Measurements from ENCODE around the gene HYI. TPM values are rescaled to one million over a fixed set of nuclear protein-coding genes. Genes with fewer than 3 reads are reported as not detected.

Gene HYI
- total and polyA plus RNA-seq, 10 donors = 23.2 to 67.2 (median 40.7) TPM

DNA sequence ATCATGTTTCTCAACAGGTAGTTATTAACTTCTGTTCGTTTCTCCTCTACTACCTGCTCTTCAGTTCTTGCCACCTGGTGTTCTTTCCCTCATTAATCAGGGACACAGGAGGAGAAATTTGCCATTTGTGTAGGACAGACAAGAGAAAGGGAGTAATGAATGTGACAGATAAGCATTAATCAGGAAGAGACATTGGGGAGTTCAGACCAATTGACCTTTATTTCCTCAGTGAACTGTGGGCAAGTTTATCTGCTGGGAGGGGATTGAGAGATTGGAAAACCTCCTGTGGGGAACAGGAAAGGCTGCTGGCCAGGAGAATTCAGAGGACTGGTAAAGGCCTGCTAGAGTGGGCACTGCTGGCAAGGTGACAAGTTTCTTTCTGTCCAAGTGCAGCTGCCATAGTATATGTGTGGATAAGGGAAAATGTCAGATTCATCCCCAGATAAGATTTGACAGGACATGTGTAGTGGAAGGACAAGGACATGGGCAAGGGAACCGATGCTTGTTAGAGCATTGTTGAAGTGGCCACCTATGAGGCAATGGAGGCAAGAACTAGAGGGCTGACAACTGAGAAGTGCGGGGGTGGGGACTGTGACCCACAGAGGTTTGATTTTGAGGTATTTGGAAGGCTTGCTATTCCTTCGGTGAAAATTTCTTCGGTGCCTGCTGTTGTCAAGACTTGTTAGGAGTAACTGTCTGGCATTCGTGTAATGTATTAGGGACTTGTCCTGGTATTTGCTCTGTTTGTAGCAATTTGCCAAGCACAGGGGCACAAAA, 51.5 kb downstream of the HYI start:
- Histone ChIP-seq H3K4me1 (peaks cover 0 to 24% (median 8%) of the 10 kb centered on the region in 6 donors), H3K27me3 (replicated peaks in 1 of 7) (no peaks in the 10 kb centered on the region), H3K4me3 (no peak overlapping the region), H3K27ac (peak overlapping the region in 1 of 8 donors; percentile 2), H3K36me3 (peaks cover 5 to 68% (median 43%) of the 10 kb centered on the region in 6 donors), H3K9me3 (no peaks in the 10 kb centered on the region)
- no peak for DNase-seq
- intact Hi-C loops (cut with DNase I; ENCODE audit: low total_unique reads) = no loop called here
- 77 to 84% (median 78%) methylated on average over 6 of the region's 6 CpGs for WGBS, 5 donors
- TF ChIP-seq, protein P1, sequence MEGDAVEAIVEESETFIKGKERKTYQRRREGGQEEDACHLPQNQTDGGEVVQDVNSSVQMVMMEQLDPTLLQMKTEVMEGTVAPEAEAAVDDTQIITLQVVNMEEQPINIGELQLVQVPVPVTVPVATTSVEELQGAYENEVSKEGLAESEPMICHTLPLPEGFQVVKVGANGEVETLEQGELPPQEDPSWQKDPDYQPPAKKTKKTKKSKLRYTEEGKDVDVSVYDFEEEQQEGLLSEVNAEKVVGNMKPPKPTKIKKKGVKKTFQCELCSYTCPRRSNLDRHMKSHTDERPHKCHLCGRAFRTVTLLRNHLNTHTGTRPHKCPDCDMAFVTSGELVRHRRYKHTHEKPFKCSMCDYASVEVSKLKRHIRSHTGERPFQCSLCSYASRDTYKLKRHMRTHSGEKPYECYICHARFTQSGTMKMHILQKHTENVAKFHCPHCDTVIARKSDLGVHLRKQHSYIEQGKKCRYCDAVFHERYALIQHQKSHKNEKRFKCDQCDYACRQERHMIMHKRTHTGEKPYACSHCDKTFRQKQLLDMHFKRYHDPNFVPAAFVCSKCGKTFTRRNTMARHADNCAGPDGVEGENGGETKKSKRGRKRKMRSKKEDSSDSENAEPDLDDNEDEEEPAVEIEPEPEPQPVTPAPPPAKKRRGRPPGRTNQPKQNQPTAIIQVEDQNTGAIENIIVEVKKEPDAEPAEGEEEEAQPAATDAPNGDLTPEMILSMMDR (IDR thresholded peaks at IDR 0.05 in 8 of 11, conservative IDR thresholded peaks at IDR 0.05 in 3 of 11) = no peak
- TF ChIP-seq POLR2AphosphoS5 (IDR thresholded peaks at IDR 0.05) (no peak), POLR2A (IDR thresholded peaks at IDR 0.05) (no peak)

Small RNA genes within 50 kb of the gene (microRNA-seq; reads per million reads assigned to microRNA genes)
- gene MIR6735 = 0.36 to 2.1 (median 0.85) reads per million in 3 donors

Small RNA genes within 50 kb of the gene (small RNA-seq; reads per million reads assigned to genes)
- gene MIR6735 = 0 reads per million in 4 donors

Other genes with a start within 250 kb of the HYI start
- gene TMEM125, start 183.9 kb downstream of the HYI start, total RNA-seq = not detected
- under 1 TPM in 2 of 3 donors, not detected in 1; 0.05 to 0.06 TPM for gene TMEM125, start 183.9 kb downstream of the HYI start, polyA plus RNA-seq
- not detected for gene C1orf210, start 168.3 kb downstream of the HYI start, total RNA-seq
- not detected for gene C1orf210, start 168.3 kb downstream of the HYI start, polyA plus RNA-seq
- gene TIE1, start 152.9 kb downstream of the HYI start, total RNA-seq = 10 to 100 TPM; 45.0 to 81.8 (median 65.4) TPM
- 10 to 100 TPM in 1 of 3 donors, 1 to 10 TPM in 2; 4.9 to 17.4 (median 7.0) TPM for gene TIE1, start 152.9 kb downstream of the HYI start, polyA plus RNA-seq
- 1 to 10 TPM in 4 of 7 donors, under 1 TPM in 2, not detected in 1; 0.47 to 2.2 (median 1.3) TPM for gene MPL, start 116.1 kb downstream of the HYI start, total RNA-seq
- gene MPL, start 116.1 kb downstream of the HYI start, polyA plus RNA-seq = not detected
- gene CDC20, start 95.0 kb downstream of the HYI start, total RNA-seq = 10 to 100 TPM in 4 of 7 donors, 1 to 10 TPM in 3; 3.8 to 18.4 (median 12.5) TPM
- gene CDC20, start 95.0 kb downstream of the HYI start, polyA plus RNA-seq = 10 to 100 TPM in 1 of 3 donors, 1 to 10 TPM in 2; 2.1 to 25.9 (median 7.0) TPM
- 10 to 100 TPM; 42.9 to 78.7 (median 54.1) TPM for gene ELOVL1, start 85.9 kb downstream of the HYI start, total RNA-seq
- gene ELOVL1, start 85.9 kb downstream of the HYI start, polyA plus RNA-seq = 10 to 100 TPM; 38.7 to 55.5 (median 43.2) TPM
- 10 to 100 TPM; 24.8 to 38.3 (median 30.5) TPM for gene MED8, start 64.1 kb downstream of the HYI start, total RNA-seq
- 10 to 100 TPM; 18.3 to 23.8 (median 22.3) TPM for gene MED8, start 64.1 kb downstream of the HYI start, polyA plus RNA-seq
- 100 to 1,000 TPM in 3 of 7 donors, 10 to 100 TPM in 4; 64.7 to 115 (median 75.7) TPM for gene SZT2, start 64.0 kb downstream of the HYI start, total RNA-seq
- 10 to 100 TPM in 2 of 3 donors, 1 to 10 TPM in 1; 9.4 to 35.6 (median 16.7) TPM for gene SZT2, start 64.0 kb downstream of the HYI start, polyA plus RNA-seq
- 10 to 100 TPM in 6 of 7 donors, 1 to 10 TPM in 1; 8.3 to 25.0 (median 14.8) TPM for gene PTPRF, start 77.0 kb upstream of the HYI start, total RNA-seq
- gene PTPRF, start 77.0 kb upstream of the HYI start, polyA plus RNA-seq = 1 to 10 TPM; 2.7 to 3.9 (median 3.5) TPM
- 10 to 100 TPM; 36.9 to 58.5 (median 41.3) TPM for gene KDM4A, start 196.2 kb upstream of the HYI start, total RNA-seq
- gene KDM4A, start 196.2 kb upstream of the HYI start, polyA plus RNA-seq = 10 to 100 TPM in 1 of 3 donors, 1 to 10 TPM in 2; 7.8 to 12.2 (median 8.3) TPM

All from spleen (tissue), 11 donors.